ENCODE data around the gene USP3. TPM values are rescaled to one million over a fixed set of nuclear protein-coding genes. Genes with fewer than 3 reads are reported as not detected.

The USP3 gene
- total RNA-seq, 1 donor from 2014 or later: 64.2 TPM

DNA sequence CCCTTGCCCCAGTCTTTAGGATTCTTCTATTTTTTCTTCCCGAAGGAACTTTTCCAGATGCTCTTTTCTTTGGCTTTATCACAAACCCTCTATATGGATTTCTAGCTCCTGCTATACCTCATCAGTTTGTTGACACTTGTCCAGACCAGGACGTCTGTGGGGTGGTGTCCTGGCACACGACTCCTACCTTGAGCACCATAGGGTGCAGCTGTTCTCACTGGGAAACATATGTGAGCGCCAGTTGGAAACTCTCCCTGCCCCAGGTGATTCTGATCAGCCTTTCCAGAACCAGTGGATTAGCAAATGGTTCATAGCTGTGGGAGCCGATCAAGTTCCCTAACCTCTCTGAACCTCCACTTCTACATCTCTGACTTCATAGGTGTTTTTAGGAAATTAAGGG is 40.6 kb upstream of the USP3 start:
- Histone ChIP-seq H3K4me3 (no peak overlapping the region), H3F3A (ENCODE audit: low read depth) (peaks cover 6% of the 10 kb centered on the region), H3K27ac (no peak overlapping the region), H2AFZ (replicated peaks) (no peak overlapping the region), H4K20me1 (ENCODE audit: low read depth) (no peaks in the 10 kb centered on the region), H3K9ac (no peak overlapping the region), H3K27me3 (no peaks in the 10 kb centered on the region), H3K4me1 (peaks cover 15% of the 10 kb centered on the region), H3K36me3 (no peaks in the 10 kb centered on the region), H3K79me2 (ENCODE audit: low read depth) (no peaks in the 10 kb centered on the region), H3K4me2 (no peak overlapping the region), H3K9me3 (ENCODE audit: low read depth) (no peaks in the 10 kb centered on the region)
- no peak overlapping the region for H3K4me3 Mint-ChIP-seq
- H3K36me3 Mint-ChIP-seq: no peaks in the 10 kb centered on the region
- TF ChIP-seq EZH2 (IDR thresholded peaks at IDR 0.05) (no peak), EZH2phosphoT487 (IDR thresholded peaks at IDR 0.05) (no peak)
- TF ChIP-seq, protein P1, sequence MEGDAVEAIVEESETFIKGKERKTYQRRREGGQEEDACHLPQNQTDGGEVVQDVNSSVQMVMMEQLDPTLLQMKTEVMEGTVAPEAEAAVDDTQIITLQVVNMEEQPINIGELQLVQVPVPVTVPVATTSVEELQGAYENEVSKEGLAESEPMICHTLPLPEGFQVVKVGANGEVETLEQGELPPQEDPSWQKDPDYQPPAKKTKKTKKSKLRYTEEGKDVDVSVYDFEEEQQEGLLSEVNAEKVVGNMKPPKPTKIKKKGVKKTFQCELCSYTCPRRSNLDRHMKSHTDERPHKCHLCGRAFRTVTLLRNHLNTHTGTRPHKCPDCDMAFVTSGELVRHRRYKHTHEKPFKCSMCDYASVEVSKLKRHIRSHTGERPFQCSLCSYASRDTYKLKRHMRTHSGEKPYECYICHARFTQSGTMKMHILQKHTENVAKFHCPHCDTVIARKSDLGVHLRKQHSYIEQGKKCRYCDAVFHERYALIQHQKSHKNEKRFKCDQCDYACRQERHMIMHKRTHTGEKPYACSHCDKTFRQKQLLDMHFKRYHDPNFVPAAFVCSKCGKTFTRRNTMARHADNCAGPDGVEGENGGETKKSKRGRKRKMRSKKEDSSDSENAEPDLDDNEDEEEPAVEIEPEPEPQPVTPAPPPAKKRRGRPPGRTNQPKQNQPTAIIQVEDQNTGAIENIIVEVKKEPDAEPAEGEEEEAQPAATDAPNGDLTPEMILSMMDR (IDR thresholded peaks at IDR 0.05): no peak
- H3K4me1 Mint-ChIP-seq: peaks cover 37% of the 10 kb centered on the region
- no peak for DNase-seq (ENCODE audit: low spot score)
- H3K9me3 Mint-ChIP-seq: peaks cover 6% of the 10 kb centered on the region
- H3K27me3 Mint-ChIP-seq (ENCODE audit: insufficient read depth, low read depth): peaks cover 6% of the 10 kb centered on the region
- no peak overlapping the region for H3K27ac Mint-ChIP-seq

DNA sequence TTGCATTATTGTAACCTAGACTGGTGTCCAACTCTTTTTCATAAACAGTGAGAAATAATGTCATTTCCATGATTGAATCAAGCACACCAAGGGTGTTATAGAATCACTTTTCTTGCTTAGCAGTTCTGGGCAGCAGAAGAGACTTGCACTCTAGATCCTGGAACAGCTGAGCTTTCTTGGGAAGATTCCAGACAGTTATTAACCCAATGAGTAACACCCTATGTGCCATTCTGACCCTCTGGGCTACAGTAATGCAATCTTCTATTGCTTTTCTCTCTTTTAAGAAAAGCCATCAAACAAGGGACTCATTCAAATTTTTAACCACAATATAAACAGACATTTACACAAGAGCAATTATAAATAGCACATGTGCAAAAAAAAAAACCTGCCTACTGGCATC is 39.3 kb upstream of the USP3 start:
- Histone ChIP-seq H2AFZ (replicated peaks) (no peak overlapping the region), H3K27me3 (no peaks in the 10 kb centered on the region), H3K4me2 (no peak overlapping the region), H3K79me2 (ENCODE audit: low read depth) (no peaks in the 10 kb centered on the region), H3F3A (ENCODE audit: low read depth) (peaks cover 6% of the 10 kb centered on the region), H3K4me3 (no peak overlapping the region), H3K36me3 (no peaks in the 10 kb centered on the region), H3K4me1 (peaks cover 15% of the 10 kb centered on the region), H3K27ac (no peak overlapping the region), H4K20me1 (ENCODE audit: low read depth) (no peaks in the 10 kb centered on the region), H3K9ac (no peak overlapping the region), H3K9me3 (ENCODE audit: low read depth) (no peaks in the 10 kb centered on the region)
- H3K4me3 Mint-ChIP-seq: no peak overlapping the region
- H3K27ac Mint-ChIP-seq: no peak overlapping the region
- peaks cover 3% of the 10 kb centered on the region for H3K9me3 Mint-ChIP-seq
- H3K36me3 Mint-ChIP-seq: no peaks in the 10 kb centered on the region
- H3K4me1 Mint-ChIP-seq: peaks cover 37% of the 10 kb centered on the region
- DNase-seq (ENCODE audit: low spot score): no peak
- peaks cover 6% of the 10 kb centered on the region for H3K27me3 Mint-ChIP-seq (ENCODE audit: insufficient read depth, low read depth)
- no peak for TF ChIP-seq EZH2phosphoT487 (IDR thresholded peaks at IDR 0.05)
- TF ChIP-seq, protein P1 (IDR thresholded peaks at IDR 0.05): no peak
- TF ChIP-seq EZH2 (IDR thresholded peaks at IDR 0.05): no peak

DNA sequence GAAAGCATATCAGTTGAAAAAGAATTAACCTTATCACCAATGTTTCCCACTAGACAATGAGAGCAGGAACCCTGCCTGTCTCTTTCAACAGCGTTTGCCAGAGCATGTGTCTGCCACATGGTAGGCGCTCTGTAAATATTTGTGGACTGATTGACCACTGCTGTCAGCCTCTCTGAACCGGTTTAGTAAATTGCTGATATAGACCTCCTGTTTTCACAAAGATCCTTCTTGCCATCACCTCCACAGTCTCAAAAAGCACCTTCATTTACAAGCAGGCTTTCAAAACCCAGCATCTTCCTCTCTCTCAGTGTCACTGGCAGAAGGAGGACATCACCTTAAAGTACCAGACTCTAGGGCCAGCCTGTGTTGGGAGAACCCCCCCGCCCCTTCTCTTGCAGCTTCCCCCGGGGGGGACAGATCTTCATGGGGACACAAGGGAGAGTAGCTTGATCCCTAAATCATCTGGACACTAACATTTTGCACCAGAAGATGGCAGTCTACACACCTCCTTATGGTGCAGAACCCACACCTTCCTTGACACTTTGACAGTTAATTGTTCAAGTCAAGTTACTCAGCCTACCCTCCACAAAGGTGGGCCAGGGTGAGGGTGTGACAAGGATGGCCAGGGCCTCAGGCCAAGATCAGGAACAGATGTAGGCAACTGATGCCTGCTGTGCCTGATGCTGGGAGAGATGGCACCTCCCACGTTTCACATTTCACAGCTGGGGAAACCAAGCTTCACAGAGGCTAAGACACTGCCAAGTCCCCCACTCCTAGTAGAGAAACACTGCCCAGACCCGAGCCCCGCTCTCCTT is 37.8 kb upstream of the USP3 start:
- Mint-ChIP-seq H3K4me1 (peaks cover 28% of the 10 kb centered on the region), H3K9me3 (peaks cover 2% of the 10 kb centered on the region), H3K27ac (peak overlapping the region; percentile 77), H3K4me3 (no peak overlapping the region), H3K27me3 (ENCODE audit: insufficient read depth, low read depth) (peaks cover under 1% of the 10 kb centered on the region), H3K36me3 (no peaks in the 10 kb centered on the region)
- peak; percentile 80 for DNase-seq (ENCODE audit: low spot score)
- Histone ChIP-seq H2AFZ (replicated peaks) (peak overlapping the region; percentile 44), H3K9me3 (ENCODE audit: low read depth) (no peaks in the 10 kb centered on the region), H3K79me2 (ENCODE audit: low read depth) (no peaks in the 10 kb centered on the region), H3K4me2 (no peak overlapping the region), H3F3A (ENCODE audit: low read depth) (no peaks in the 10 kb centered on the region), H3K4me3 (no peak overlapping the region), H3K36me3 (no peaks in the 10 kb centered on the region), H3K9ac (no peak overlapping the region), H3K27ac (no peak overlapping the region), H3K4me1 (peaks cover 5% of the 10 kb centered on the region), H3K27me3 (no peaks in the 10 kb centered on the region), H4K20me1 (ENCODE audit: low read depth) (no peaks in the 10 kb centered on the region)
- TF ChIP-seq, protein P1 (IDR thresholded peaks at IDR 0.05): peak; percentile 74
- TF ChIP-seq EZH2 (IDR thresholded peaks at IDR 0.05) (no peak), EZH2phosphoT487 (IDR thresholded peaks at IDR 0.05) (no peak)
